NCI-H774 (cell line): ENCODE results near the gene PNPT1.
A peak's percentile ranks its signal among the peaks of the same experiment; 100 is the strongest.

Experiments
- DNase-seq: peaks from one replicate; lab custom pipeline; 2025; lab: John Stamatoyannopoulos, UW

The PNPT1 gene

DNA sequence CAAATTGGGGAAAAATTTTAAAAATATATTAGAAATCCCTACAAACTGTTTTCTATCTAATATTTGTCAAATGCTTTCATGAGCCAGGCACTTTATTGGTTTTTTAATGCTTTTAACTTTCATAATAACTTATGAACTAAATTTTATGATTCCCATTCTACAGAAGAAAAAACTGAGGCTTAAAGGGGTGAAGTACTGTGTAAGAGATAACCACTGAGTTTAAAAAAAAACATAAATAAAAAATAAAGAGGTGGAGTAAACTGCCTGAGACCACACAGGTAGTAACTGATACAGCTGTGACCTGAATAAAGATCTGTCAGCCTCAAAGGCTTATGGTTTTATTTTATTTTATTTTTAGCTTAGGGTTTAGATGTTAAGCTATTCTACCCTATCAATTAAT, 24.7 kb downstream of the PNPT1 start:
- DNase-seq: no peak

DNA sequence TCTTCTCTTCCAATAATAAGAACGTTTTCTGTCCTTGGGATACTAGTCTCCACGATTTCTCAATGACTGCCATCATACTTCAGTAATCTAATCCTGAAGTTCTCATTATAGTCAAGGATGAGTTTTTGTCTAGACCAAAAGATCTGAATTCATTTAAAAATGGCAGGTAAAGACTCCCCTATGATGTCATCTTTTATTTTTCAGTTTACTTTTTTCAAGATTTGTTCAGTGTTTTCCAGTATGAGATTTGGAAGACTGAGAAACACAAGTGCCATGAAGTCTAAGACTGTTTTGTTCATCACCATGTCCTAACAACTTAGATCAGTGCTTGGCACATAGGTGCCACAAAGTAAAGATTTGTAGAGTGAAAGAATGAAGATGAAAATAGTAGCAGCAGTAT, 40.4 kb downstream of the PNPT1 start:
- no peak for DNase-seq

DNA sequence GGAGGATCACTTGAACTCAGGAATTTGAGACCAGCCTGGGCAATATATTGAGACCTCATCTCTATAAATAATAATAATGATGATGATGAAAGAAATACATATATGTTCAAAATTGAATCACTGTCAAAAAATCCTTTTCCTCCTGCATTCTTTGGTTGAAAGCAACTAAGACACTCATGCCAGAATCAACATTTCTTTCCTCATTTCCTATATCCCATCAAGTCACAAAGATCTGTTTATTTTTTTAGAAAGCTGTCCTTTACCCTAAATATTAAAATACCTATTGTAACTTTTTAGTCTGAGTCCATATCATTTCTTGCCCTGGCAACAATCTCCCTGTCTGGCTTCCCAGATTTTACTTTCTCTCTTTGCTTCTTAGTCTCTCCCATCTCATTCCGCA, 44.4 kb downstream of the PNPT1 start:
- no peak for DNase-seq

DNA sequence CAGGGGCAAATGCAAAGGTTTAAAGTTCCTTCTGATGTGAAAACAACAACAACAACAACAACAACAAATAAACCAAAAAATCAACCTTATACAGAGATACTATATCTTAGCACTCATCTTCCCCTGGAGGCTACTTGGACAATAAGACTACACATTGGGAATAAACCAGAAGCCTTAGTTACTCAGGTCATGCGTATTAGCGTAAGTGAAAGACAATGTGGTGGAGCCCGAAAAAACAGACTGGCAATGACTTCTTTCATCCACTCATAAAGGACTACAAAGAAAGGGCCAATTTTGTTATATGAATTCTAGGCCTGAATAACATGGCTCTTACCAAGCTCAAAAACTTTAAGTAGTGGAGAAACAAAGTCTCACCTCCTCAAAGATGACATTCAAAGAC, 56.8 kb downstream of the PNPT1 start:
- DNase-seq: no peak

DNA sequence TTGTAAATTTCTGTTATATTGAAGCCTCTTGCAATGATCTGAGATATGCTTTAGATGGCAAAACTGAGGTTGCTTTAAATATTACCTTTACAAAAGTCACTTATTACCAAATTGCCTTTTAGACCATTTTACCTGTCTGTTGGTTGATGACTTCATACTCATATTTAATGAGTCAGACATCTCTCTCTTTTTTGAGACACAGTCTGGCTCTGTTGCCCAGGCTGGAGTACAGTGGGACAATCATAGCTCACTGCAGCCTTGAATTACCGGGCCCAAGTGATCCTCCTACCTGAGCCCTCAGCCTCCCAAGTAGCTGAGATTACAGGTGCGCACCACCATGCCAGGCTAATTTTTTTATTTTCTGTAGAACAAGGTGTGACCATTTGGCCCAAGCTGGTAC, 64.7 kb downstream of the PNPT1 start:
- no peak for DNase-seq

DNA sequence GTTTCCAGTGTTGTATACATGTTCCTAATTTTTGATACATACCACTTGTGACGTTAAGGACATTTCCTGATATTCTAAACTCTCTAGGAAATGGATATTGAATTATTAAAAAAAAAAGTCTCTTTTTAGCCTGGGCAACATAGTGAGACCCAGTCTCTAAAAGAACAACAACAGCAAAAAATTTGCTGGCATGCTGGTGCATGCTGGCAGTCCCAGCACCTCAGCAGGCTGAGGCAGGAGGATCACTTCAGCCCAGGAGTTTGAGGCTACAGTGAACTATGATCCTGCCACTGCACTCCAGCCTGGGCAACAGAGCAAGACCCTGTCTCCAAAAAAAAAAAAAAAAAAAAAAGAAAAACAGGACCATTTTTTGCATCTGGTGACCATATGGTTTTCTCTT, 65.7 kb downstream of the PNPT1 start:
- DNase-seq: no peak

DNA sequence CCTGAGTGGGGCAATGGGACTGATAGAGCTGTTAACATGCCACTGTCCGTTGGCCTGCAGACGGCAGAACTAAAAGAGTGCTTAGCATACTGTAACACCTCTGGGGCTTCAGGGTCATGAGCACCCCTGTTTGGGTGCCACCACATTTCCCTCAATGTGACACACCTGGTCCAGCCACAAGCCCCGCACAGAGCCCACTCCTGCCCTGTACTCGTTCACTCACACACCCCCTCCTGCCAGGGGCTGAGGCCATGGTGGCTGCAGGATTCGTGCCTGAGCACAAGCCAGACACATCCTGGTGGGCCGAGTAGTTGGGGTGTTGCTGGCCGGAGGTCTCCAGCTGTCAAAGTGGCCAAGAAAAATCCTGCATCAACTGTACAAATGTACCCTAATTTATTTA, 71.8 kb downstream of the PNPT1 start:
- no peak for DNase-seq

DNA sequence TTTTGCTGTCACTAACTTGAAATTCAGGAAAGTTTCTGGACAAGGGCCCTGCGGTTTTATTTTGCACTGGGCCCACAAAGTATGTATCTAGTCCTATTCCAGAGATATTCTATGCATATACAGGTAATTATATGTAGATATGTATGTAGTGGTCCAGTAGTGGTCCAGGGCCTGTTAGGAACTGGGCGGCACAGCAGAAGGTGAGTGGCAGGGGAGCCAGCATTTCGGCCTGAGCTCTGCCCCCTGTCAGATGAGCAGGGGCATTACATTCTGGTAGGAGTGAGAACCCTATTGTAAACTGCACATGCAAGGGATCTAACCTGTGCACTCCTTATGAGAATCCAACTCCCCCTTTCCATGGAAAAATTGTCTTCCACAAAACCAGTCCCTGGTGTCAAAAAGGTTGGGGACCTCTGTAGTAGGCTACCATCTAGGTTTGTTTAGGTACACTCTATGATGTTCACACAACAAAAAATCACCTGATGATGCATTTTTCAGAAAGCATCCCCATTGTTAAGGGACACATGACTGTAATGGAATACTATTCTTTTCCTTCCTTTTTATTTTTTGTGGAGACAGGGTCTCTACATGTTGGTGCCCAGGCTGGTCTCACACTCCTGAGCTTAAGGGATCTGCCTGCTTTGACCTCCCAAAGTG, 73.4 kb downstream of the PNPT1 start:
- DNase-seq: no peak

DNA sequence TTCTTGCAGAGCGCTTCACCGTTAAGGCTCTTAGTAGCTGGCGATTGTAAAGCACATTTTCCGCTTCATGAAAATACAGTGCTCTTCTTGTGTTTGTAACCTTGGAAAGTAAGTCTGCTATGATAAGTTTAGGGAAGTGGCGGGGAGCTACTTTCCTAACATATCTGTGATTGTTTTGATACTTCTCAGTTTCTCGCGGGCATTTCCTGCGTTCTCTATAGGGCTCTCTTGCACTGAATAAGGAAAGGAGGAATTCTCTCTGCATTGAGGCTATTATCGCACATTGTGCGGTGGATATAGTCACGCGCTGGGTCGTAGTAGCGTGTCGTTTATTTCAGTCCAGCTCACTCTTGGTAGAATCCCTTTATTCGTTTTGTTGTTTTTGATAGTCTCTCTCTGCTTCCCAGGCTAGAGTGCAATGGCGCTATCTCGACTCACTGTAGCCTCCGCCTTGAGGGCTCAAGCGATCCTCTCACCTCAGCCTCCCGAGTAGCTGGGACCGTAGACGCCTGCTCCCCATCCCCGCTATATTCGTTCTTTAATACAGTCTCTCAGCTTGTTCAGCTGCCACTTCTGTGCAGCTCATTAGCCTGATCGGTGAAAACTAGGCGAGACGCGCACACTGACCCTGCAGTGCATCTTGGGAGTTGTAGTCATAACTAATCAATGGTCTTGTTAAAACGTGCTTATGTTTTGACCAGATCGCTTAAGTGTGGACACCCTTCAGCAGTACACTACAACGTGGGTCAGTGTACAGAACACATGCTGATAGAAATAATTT, 75.2 kb downstream of the PNPT1 start:
- peak; percentile 14 for DNase-seq

DNA sequence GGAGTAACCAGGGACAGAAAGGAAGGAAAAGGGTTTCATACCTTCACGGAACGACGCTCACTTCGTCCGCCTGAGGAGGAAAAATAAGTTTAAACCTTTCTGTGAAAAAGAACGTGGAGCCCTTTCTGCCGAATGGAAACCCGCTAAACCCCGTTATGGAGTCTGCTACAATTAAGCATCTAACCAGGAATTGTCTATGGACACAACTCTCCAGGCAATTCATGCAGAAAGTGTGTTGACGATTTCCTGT, 75.7 kb downstream of the PNPT1 start:
- DNase-seq: no peak

DNA sequence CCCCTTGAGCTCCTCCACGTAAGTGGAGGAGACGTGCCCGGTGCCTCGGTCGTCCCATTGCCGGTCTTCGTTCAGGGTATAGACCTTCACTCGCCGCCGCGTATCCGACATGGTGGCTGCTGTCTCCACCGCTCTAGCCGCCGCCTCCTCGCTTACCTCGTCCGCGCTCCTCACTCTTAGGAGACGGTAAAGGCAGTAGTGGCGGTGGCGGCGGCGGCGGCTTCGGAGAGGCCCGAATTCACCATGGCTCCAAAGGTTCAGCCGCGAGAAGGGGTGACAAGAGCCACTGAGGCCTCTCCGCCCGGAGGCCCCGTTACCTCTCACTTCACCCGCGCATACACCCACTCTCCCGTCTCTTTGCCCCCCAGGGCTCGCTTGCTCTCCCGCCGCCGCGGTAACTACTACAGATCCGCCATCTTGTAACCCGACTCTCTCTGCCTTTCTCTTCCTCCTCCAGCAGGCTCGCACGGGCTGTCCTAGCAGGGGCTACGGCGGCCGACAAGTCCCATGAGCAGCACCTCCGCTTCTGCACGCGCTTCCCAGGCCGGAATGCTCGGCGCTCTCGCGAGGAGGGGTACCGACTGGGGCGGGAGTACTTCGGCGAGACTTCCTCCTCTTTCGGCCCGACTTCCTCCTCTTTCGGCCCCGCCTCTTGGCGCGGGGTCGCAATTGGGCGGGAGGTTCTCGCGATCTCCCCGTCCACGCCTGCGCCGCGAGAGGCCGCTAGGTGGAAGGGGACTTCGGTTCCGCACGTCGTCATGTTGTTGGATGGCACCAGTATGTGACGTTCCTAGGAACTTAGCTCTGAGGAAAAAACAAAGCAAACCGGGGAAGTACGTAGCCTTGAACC, 76.2 kb downstream of the PNPT1 start, which contains the start of gene PPP4R3B:
PPP4R3B (minus strand) TSS at position 448 of the 850 bp plus-strand sequence; CDS start at position 111, 337 bp downstream.
- DNase-seq: peak; percentile 99

DNA sequence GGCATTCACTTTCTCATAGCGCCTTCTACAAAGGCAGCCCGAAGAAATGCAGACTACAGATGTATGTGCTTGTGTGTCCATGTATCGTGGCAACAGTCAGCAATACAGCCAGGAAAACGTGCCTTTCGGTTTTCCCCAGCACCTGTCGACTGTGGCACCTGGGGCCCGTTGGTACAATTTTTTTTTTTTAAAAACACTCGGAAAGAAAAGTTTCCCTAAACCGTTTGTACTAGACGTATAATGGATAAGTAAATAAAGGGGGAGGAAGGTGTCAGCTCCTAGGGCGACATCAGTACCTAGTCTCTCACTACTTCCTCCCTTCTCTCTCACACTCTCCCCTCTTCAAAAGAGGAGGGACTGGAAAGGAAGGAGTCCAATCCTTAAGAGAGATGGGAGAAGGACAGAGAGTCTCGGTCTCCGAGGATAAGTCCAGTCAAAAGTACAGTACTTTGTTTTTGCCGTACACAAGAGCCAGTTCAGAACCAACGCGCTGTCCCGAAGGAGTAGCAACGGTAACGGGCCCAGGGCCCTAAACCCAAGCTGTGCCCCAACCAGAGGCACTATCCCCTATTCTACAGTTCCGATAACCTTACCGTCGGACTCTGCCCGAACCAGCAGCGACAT, 77.0 kb downstream of the PNPT1 start:
- peak; percentile 52 for DNase-seq

DNA sequence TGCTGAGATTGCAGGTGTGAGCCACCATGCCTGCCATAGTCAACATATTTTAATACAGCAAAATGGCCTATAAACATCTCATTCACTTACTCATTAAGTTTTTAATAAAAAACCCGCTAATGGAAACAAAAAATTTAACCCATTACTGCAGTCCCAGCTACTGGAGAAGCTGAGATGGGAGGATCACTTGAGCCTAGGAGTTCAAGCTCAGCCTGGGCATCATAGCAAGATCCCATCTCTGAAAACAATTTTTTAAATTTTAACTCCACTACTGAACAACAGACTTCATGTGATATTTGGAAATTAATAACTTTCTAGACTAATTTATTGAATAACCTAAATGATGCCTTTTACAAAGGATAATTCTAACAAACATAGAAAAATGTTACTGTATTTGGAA, 81.6 kb downstream of the PNPT1 start:
- no peak for DNase-seq

DNA sequence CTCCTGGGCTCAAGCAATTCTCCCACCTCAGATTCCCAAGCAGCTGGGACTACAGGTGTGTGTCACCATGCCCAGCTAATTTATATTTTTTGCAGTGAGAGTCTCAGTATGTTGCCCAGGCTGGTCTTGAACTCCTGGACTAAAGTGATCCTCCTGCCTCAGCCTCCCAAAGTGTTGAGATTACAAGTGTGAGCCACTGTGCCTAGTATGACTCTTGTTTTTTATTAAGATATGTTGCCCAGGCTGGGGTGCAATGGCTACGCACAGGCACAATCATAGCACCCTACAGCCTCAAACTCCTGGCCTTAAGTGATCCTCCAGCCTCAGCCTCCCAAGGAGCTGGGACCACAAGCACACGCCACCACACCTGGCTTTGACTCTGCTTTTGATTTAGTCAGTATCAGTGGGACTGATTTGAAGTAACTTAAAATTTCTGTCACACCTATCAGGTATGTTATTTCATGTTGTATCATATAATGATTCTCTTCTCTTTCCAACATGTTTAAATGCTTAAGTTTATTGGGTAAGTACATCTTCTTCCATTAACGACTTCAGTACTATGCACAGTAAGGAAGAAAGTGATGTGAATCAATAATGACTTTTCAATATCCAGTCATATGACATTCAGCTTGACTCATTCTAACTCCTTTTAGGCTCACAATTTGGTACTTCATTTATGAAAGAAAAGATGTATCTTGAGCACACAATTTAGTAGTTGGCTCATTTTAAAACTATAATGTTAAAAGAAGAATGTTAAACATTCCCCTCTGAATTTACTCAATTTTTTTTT, 82.5 kb downstream of the PNPT1 start:
- no peak for DNase-seq

DNA sequence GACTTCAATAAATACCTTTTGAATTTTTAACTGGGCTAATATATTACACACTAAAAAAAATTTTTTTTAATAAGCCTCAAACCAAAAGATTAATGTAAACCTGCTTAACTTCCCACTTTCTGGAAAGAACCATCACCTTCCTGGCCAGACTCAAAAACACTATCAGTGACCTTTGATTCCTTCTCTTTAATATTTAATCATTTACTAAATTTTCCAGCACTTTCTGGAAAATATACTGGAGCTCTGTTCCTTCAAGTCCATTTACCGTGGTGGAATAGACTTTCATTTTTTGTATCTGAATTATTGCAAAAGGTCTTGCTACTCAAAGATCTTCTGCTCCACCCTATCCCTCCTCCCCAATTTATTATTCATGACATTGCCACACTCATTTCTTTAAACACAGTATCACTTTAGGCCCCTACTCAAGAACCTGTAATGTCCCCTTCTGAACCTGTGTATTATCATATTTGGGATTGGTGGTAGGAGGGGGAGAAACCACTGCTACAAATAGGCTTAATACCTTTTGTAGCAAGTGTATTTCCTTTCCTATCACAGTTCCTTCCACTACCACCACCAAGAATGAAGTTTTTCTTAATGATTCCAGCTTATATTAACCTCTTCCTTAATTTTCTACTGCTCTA, 83.6 kb downstream of the PNPT1 start:
- DNase-seq: no peak

DNA sequence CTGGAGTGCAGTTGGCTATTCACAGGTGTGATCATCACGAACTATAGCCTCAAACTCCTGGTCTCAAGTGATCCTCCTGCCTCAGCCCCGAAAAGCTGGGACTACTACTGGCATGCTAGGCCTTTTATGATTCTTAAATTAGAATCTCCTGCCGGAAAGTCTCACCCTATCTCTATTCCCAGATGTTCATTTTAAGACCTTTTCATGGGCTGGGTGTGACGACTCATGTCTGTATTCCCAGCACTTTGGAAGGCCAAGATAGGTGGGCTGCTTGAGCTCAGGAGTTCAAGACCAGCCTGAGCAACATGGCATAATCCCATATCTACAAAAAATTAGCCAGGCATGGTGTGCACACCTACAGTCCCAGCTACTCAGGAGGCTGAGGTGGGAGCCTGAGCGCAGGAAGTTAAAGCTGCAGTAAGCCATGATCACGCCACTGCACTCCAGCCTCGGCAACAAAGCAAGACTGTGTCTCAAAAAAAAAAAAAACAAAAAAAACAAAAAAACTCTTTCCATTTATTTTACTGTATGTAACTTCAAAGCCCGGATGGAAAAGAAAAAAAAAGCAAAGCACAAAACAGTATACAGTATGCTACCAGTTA, 84.3 kb downstream of the PNPT1 start:
- DNase-seq: no peak

DNA sequence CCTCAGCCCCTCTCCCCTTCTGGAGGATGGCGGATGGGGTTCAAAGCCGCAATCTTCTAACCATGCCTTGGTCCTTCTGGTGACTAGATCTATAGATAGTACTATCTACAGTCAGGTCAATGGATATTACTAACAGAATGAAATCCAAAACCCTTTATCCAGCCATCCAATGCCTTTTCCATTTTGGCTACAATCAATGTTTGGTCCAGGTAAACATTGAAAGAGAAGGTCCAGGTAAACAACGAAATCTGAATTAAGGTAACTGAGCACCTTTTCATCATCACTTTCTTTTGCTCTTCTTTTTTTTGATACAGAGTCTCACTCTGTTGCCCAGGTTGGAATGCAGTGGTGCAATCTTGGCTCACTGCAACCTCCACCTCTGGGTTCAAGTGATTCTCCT, 85.9 kb downstream of the PNPT1 start:
- no peak for DNase-seq

DNA sequence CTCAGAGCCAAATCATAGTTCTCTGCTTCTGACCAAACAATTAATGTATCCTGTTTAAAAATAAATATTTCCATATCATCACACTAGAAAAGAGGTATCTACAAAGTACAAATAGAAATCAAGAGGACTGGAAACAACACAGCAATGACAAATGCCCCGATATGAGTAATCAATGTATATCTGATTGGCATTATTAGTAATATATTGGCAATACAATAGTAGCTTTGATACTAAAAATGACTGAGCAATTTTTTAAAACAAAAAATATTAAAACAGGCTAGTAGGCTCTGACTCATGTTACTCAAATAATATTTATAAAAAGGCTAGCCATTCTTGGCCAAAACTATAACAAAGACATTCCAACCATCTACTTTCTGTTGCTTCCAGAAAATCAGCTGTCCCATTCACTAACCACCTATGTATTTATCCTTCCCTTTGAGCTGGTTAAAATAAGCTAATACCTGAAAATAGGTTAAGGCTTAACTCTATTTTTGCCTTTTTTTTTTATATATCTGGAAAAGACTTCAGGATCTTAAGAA, 89.5 kb downstream of the PNPT1 start:
- DNase-seq: no peak

DNA sequence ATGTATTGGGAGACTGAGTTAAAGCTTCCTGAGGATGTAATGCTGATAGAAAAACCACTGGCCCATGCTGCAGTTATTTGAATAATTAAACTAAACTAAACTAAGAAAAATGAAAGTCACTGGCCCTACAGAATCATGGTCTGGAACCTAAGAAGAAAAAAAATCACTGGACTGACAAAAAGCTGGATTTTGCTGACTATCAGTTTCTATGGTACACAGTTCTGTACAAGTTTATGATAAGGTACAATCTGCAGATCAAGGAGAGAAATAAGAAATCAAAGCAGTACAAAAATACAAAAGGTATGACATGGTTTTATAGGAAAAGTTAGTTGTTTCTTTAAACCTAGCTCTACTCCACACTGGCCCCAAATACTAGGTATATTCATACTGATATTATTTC, 91.8 kb downstream of the PNPT1 start:
- DNase-seq: no peak

DNA sequence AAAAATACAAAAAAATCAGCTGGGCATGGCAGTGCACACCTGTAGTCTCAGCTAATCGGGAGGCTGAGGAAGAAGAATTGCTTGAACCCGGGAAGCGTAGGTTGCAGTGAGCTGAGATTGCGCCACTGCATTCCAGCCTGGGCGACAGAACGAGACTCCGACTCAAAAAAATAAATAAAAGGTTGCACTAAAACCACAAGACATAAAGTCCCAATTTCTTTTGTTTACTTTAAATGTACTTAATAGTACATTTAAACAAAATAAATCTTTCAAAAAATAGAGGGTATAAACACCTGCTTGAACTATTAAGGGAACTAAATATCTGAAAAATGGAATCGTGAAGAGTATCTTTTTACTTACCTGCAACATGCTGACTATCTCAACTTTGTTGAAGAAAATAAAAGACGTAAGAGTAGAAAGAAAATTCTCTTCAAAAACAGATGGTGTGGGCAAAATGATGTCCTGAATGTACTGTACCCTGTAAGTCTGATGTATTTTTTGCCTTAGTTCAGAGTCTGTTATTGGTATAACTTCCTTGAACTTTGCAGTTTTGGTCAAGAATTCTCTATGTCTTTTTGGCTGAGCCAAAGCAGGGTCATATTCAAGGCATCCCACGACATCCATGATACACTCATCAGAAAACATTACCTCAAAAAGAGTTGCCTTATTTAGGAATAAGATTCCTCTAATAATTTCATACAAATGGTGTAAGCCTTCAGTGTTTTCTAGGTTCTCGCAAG, 95.4 kb downstream of the PNPT1 start:
- no peak for DNase-seq
